ENCODE measurements around the gene OR1K1. TPM values are rescaled to one million over a fixed set of nuclear protein-coding genes. Genes with fewer than 3 reads are reported as not detected.
A peak's percentile ranks its signal among the peaks of the same experiment; 100 is the strongest.

OR1K1 gene
- total and polyA plus RNA-seq, 9 of the 15 experiments (the other 6 are each of a cell fraction or from before 2014, with no cell fraction given) = not detected

- WGBS (ENCODE audit: insufficient coverage, low coverage, missing lambda C conversion rate) = 68% methylated on average over 3 of the region's 3 CpGs
- no peak overlapping the region for H2AFZ ChIP-seq (ENCODE audit: low read depth, low read length)
- no peak for ATAC-seq
- CTCF ChIA-PET (ENCODE audit: low intra/inter-chr PET ratio) = no interaction called here
- H3K4me1 ChIP-seq (replicated peaks in 1 of 2; ENCODE audit: control insufficient read depth in 2 of 2, insufficient read depth in 2 of 2, low read length in 2 of 2) = peaks cover 7 to 9% of the 10 kb centered on the region in 2 experiments; a peak in 4 of 5 replicates
- H3K27ac ChIP-seq (ENCODE audit: extremely low read depth, low read depth, low read length) = no peak overlapping the region
- intact Hi-C loops (cut with micrococcal nuclease) (no loop called here), in situ Hi-C loops (cut with MboI) (loop anchor here (10.0 kb wide), 1 partner anchor 695 kb away; no protein-coding TSS in a partner anchor)
- no peak overlapping the region for H3K9ac ChIP-seq (ENCODE audit: insufficient read depth in 1 of 2, low read depth in 2 of 2, low read length in 2 of 2)
- H3K79me2 ChIP-seq (ENCODE audit: control insufficient read depth, insufficient read depth, low read length) = peaks cover 8% of the 10 kb centered on the region; the same call in 1 of the 3 replicates
- POLR2A ChIA-PET = interaction anchor here (0.6 to 0.7 kb wide), 2 partner anchors 706 to 772 kb away, joined by 3 to 7 read pairs; no protein-coding TSS in a partner anchor
- H3K27me3 ChIP-seq (ENCODE audit: control insufficient read depth in 2 of 2, insufficient read depth in 2 of 2, low read length in 2 of 2) = no peaks in the 10 kb centered on the region
- H3K4me2 ChIP-seq (ENCODE audit: insufficient read depth, low read length) = no peak overlapping the region
- no peak for DNase-seq (ENCODE audit: extremely low read depth in 1 of 4, low spot score in 3 of 4)
- no peak overlapping the region for H3K4me3 ChIP-seq
- no peak for FAIRE-seq
- peaks cover 57% of the 10 kb centered on the region for H3K36me3 ChIP-seq (ENCODE audit: control insufficient read depth, insufficient read depth, low read length)
- no TSS peak for BruUV-seq (replicated peaks)
- TF ChIP-seq CBX1 (IDR thresholded peaks at IDR 0.05; ENCODE audit: low read depth) (no peak), SREBF1 (IDR thresholded peaks at IDR 0.05; ENCODE audit: borderline replicate concordance, low read depth, low read length) (no peak)
- no peaks in the 10 kb centered on the region for H3K9me1 ChIP-seq (ENCODE audit: control insufficient read depth, insufficient read depth, low read length)
- H4K20me1 ChIP-seq (replicated peaks; ENCODE audit: control insufficient read depth, insufficient read depth, low read length) = 0 out of 2 replicates have a peak, but pooled peaks cover 5% of the 10 kb centered on the region
- H3K9me3 ChIP-seq (replicated peaks; ENCODE audit: control insufficient read depth, insufficient read depth, low read depth, low read length) = no peaks in the 10 kb centered on the region
Measured at GRCh38 chr9:122819326-122819725, 19.4 kb downstream of the OR1K1 start.

DNA sequence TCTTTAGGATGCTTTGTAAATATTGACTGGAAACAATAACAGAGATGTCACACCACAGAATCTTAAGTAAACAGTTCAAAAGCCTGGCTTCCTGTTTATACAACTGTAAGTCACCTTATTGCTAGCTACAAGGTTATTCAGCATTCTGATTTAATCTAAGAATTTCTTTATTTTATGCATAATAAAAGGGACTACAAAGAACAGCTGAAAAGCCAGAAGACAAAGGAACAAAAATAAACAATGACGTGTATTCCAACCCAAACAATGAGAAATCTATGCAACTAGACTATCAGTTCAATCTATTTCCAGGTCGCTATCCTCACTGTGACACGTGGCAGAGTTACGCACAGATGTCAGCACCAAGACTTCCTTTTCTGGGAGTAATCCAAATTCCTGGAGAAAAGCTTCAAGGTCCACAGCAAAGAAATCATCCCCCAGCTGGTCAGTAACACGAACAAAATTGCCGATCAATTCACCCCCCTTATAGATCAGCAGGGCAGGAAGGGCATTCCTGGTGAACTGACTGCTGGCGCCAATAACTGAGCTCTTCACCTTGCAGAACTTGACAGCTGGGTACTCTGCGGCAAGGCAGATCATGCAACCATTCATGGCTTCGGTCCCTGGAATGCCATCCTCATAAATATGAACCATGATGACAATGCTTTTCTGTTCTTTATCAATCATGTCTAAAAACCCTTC, 20.0 kb downstream of the OR1K1 start:
- Histone ChIP-seq H3K4me3 (no peak overlapping the region), H3K36me3 (ENCODE audit: control insufficient read depth, insufficient read depth, low read length) (peaks cover 63% of the 10 kb centered on the region), H3K4me2 (ENCODE audit: insufficient read depth, low read length) (no peak overlapping the region), H3K9me3 (replicated peaks; ENCODE audit: control insufficient read depth, insufficient read depth, low read depth, low read length) (no peaks in the 10 kb centered on the region), H3K4me1 (replicated peaks in 1 of 2; ENCODE audit: control insufficient read depth in 2 of 2, insufficient read depth in 2 of 2, low read length in 2 of 2) (peaks cover 7 to 9% of the 10 kb centered on the region in 2 experiments; a peak in 4 of 5 replicates), H3K9me1 (ENCODE audit: control insufficient read depth, insufficient read depth, low read length) (no peaks in the 10 kb centered on the region), H3K9ac (ENCODE audit: insufficient read depth in 1 of 2, low read depth in 2 of 2, low read length in 2 of 2) (no peak overlapping the region), H4K20me1 (replicated peaks; ENCODE audit: control insufficient read depth, insufficient read depth, low read length) (0 out of 2 replicates have a peak, but pooled peaks cover 5% of the 10 kb centered on the region), H2AFZ (ENCODE audit: low read depth, low read length) (no peak overlapping the region), H3K27ac (ENCODE audit: extremely low read depth, low read depth, low read length) (no peak overlapping the region), H3K27me3 (ENCODE audit: control insufficient read depth in 2 of 2, insufficient read depth in 2 of 2, low read length in 2 of 2) (no peaks in the 10 kb centered on the region), H3K79me2 (ENCODE audit: control insufficient read depth, insufficient read depth, low read length) (peaks cover 10% of the 10 kb centered on the region; the same call in 1 of the 3 replicates)
- DNase-seq (ENCODE audit: extremely low read depth in 1 of 4, low spot score in 3 of 4) (no peak), ATAC-seq (no peak), FAIRE-seq (peak; percentile 59)
- ChIA-PET CTCF (ENCODE audit: low intra/inter-chr PET ratio) (no interaction called here), POLR2A (interaction anchor here (0.7 kb wide), 1 partner anchor 706 kb away, joined by 7 read pairs; no protein-coding TSS in a partner anchor)
- intact Hi-C loops (cut with micrococcal nuclease) = no loop called here
- in situ Hi-C loops (cut with MboI) = loop anchor here (10.0 kb wide), 2 partner anchors 525 to 695 kb away; no protein-coding TSS in a partner anchor
- 81% methylated on average over 9 of the region's 9 CpGs for WGBS (ENCODE audit: insufficient coverage, low coverage, missing lambda C conversion rate)
- no TSS peak for BruUV-seq (replicated peaks)
- TF ChIP-seq, protein P1, sequence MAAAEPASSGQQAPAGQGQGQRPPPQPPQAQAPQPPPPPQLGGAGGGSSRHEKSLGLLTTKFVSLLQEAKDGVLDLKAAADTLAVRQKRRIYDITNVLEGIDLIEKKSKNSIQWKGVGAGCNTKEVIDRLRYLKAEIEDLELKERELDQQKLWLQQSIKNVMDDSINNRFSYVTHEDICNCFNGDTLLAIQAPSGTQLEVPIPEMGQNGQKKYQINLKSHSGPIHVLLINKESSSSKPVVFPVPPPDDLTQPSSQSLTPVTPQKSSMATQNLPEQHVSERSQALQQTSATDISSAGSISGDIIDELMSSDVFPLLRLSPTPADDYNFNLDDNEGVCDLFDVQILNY (CRISPR knock-in tag; IDR thresholded peaks at IDR 0.05) = no peak
- TF ChIP-seq ZFP36 (IDR thresholded peaks at IDR 0.05; ENCODE audit: low read depth, low read length, partially characterized antibody) (no peak), MBD1 (CRISPR knock-in tag; IDR thresholded peaks at IDR 0.05) (no peak), ZNF518B (CRISPR knock-in tag; IDR thresholded peaks at IDR 0.05) (no peak)
